Activated CD4-positive, CD25-positive, alpha-beta regulatory T cell treated with anti-CD3 and anti-CD28 coated beads, Interleukin-2, amount 50 U/mL, for 72 hours (primary cell): ENCODE measurements around the gene DUSP16.

Experiments used
- DNase-seq: peaks from one replicate; pipeline ENCODE4 v3.0.0; 2021

Gene DUSP16

GRCh38 chr12:12433203-12433731, 129.4 kb downstream of the DUSP16 start:
- DNase-seq: no peak

GRCh38 chr12:12432364-12432763, 130.3 kb downstream of the DUSP16 start:
- no peak for DNase-seq

GRCh38 chr12:12428961-12429657, 133.6 kb downstream of the DUSP16 start:
- no peak for DNase-seq

GRCh38 chr12:12428047-12428446, 134.6 kb downstream of the DUSP16 start:
- no peak for DNase-seq

GRCh38 chr12:12427568-12427967, 135.1 kb downstream of the DUSP16 start:
- no peak for DNase-seq

GRCh38 chr12:12425616-12426015, 137.0 kb downstream of the DUSP16 start:
- DNase-seq: no peak

- no peak for DNase-seq
Observed at GRCh38 chr12:12425001-12425400, 137.7 kb downstream of the DUSP16 start.
